Panc1 (cell line): ENCODE data around the gene SLC38A1.

Experiments used
- POLR2AphosphoS5 ChIP-seq: IDR thresholded peaks from 2 replicates; pipeline ENCODE4 v1.6.1; 2012; ENCODE audit warnings: mild to moderate bottlenecking, low read depth, low read length, moderate library complexity
- TCF7L2 ChIP-seq: IDR thresholded peaks from 2 replicates; pipeline ENCODE4 v1.6.1; 2011; ENCODE audit warnings: mild to moderate bottlenecking, low read depth, low read length, inconsistent platforms
- TF ChIP-seq, protein P1 (sequence below): fragments of 450-650 bp; IDR thresholded peaks from 2 replicates; pipeline ENCODE4 v1.5.1; 2017; ENCODE audit warnings: mild to moderate bottlenecking

- TF ChIP-seq, protein P1, sequence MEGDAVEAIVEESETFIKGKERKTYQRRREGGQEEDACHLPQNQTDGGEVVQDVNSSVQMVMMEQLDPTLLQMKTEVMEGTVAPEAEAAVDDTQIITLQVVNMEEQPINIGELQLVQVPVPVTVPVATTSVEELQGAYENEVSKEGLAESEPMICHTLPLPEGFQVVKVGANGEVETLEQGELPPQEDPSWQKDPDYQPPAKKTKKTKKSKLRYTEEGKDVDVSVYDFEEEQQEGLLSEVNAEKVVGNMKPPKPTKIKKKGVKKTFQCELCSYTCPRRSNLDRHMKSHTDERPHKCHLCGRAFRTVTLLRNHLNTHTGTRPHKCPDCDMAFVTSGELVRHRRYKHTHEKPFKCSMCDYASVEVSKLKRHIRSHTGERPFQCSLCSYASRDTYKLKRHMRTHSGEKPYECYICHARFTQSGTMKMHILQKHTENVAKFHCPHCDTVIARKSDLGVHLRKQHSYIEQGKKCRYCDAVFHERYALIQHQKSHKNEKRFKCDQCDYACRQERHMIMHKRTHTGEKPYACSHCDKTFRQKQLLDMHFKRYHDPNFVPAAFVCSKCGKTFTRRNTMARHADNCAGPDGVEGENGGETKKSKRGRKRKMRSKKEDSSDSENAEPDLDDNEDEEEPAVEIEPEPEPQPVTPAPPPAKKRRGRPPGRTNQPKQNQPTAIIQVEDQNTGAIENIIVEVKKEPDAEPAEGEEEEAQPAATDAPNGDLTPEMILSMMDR: no peak
- TF ChIP-seq TCF7L2 (no peak), POLR2AphosphoS5 (no peak)
Measured at GRCh38 chr12:46271863-46272262, 3.0 kb upstream of the SLC38A1 start.
